ENCODE measurements around the gene RNF114. TPM values are rescaled to one million over a fixed set of nuclear protein-coding genes. Genes with fewer than 3 reads are reported as not detected.

Gene RNF114
- total RNA-seq, 2 donors from 2014 or later, result 101 to 109 TPM

- peak overlapping the region in 1 of 2 donors; percentile 97 for H3K9ac ChIP-seq (ENCODE audit: low read depth in 2 of 2, low read length in 2 of 2)
- peak overlapping the region; percentile 91 for H3K4me3 ChIP-seq
- peaks cover 22% of the 10 kb centered on the region for H3K4me1 ChIP-seq
- intact Hi-C loops (cut with DNase I), result no loop called here
- H3K36me3 ChIP-seq, result peaks cover 8% of the 10 kb centered on the region
- no peak for TF ChIP-seq CTCF (IDR thresholded peaks at IDR 0.05)
- H3K27ac ChIP-seq, result peak overlapping the region; percentile 92
- H3K27me3 ChIP-seq, result no peaks in the 10 kb centered on the region
- DNase-seq, result peak; percentile 60
- H3K9me3 ChIP-seq, result no peaks in the 10 kb centered on the region
Observed at GRCh38 chr20:49938173-49939163, 2.3 kb downstream of the RNF114 start.

GRCh38 chr20:49941456-49941855 is 5.3 kb downstream of the RNF114 start:
- H3K36me3 ChIP-seq, result peaks cover 19% of the 10 kb centered on the region
- H3K9ac ChIP-seq (ENCODE audit: low read depth in 2 of 2, low read length in 2 of 2), result no peak overlapping the region
- peaks cover 15% of the 10 kb centered on the region for H3K4me1 ChIP-seq

DNA sequence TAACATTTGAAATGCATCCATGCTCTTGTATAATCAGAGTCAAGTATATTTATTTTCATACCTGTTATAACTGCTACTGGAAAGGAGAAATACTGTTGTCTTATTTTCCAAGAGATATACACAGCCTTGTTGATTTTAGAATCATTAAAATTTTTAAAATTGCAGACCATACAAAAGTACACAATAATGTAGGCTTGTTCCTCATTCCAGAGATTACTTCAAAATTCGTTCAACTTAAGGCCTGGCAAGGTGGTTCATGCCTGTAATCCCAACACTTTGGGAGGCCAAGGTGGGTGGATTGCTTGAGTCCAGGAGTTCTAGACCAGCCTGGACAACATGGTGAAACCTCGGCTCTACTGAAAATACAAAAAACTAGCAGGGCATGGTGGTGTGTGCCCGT is 6.1 kb downstream of the RNF114 start:
- Histone ChIP-seq H3K36me3 (peaks cover 19% of the 10 kb centered on the region), H3K27ac (no peak overlapping the region), H3K9ac (ENCODE audit: low read depth in 2 of 2, low read length in 2 of 2) (no peak overlapping the region), H3K4me1 (peaks cover 14% of the 10 kb centered on the region), H3K9me3 (no peaks in the 10 kb centered on the region), H3K4me3 (no peak overlapping the region), H3K27me3 (no peaks in the 10 kb centered on the region)
- TF ChIP-seq CTCF (IDR thresholded peaks at IDR 0.05), result no peak
- intact Hi-C loops (cut with DNase I), result no loop called here
- no peak for DNase-seq

More at GRCh38 chr20:49941456-49941855, 5.3 kb downstream of the RNF114 start:
- Histone ChIP-seq H3K9me3 (no peaks in the 10 kb centered on the region), H3K27me3 (no peaks in the 10 kb centered on the region), H3K27ac (no peak overlapping the region), H3K4me3 (no peak overlapping the region)
- intact Hi-C loops (cut with DNase I), result no loop called here
- DNase-seq, result no peak
- no peak for TF ChIP-seq CTCF (IDR thresholded peaks at IDR 0.05)

DNA sequence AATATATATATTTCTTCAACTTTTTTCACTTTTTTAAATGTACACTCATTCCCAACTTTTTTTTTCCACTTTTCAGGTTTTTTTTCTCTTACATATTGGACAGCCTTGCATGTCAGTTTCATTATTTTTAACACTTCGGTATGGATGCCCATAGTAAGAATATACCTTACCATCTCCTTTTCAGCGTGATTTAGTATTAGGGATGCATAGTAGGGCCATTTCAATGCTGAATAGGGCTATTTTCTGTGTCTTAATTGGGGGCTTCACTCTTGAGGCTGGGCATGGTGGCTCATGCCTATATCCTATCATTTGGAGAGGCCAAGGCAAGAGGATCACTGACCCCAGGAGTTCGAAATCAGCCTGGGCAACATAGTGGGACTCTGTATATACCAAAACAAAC is 6.7 kb downstream of the RNF114 start:
- no peak for DNase-seq
- Histone ChIP-seq H3K27ac (no peak overlapping the region), H3K27me3 (no peaks in the 10 kb centered on the region), H3K4me1 (peaks cover 12% of the 10 kb centered on the region), H3K9me3 (no peaks in the 10 kb centered on the region), H3K4me3 (no peak overlapping the region), H3K36me3 (peaks cover 19% of the 10 kb centered on the region), H3K9ac (ENCODE audit: low read depth in 2 of 2, low read length in 2 of 2) (no peak overlapping the region)
- TF ChIP-seq CTCF (IDR thresholded peaks at IDR 0.05), result no peak
- intact Hi-C loops (cut with DNase I), result no loop called here

DNA sequence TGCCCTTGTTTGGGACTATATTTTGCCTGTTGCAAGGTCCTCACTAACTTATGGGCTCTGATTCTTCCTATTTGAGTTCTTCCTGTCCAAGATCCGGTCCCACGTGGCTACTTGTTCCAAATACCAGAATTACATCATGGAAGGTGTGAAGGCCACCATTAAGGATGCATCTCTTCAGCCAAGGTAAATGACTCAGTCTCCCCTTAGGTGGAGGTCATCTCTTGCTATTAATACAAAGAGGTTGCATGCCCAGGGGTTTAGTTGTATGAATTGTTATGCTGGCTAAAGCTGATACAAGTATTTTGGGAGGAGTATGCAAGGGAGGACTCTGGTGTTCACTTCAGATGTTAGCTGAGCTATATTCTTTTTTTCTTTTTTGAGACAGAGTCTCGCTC is 9.1 kb downstream of the RNF114 start:
- no peaks in the 10 kb centered on the region for H3K9me3 ChIP-seq
- no peak for TF ChIP-seq CTCF (IDR thresholded peaks at IDR 0.05)
- intact Hi-C loops (cut with DNase I), result no loop called here
- H3K4me1 ChIP-seq, result no peaks in the 10 kb centered on the region
- no peak for DNase-seq
- H3K9ac ChIP-seq (ENCODE audit: low read depth in 2 of 2, low read length in 2 of 2), result no peak overlapping the region
- H3K36me3 ChIP-seq, result peaks cover 29% of the 10 kb centered on the region
- no peak overlapping the region for H3K4me3 ChIP-seq
- no peaks in the 10 kb centered on the region for H3K27me3 ChIP-seq
- no peak overlapping the region for H3K27ac ChIP-seq

Data from colonic mucosa (tissue), 4 donors.